Activated CD8-positive, alpha-beta memory T cell treated with anti-CD3 and anti-CD28 coated beads, Interleukin-2, amount 50 U/mL, for 24 hours (primary cell): ENCODE data around the gene TRAPPC8.
"Not testable (repeated sequence)": the region's sequence is repeated elsewhere in the genome, so short reads cannot be mapped to it uniquely, and the experiment has no call there.

Experiments
- DNase-seq: peaks from one replicate; pipeline ENCODE4 v3.0.0-alpha.2; 2020; ENCODE audit errors: extremely low read depth

Gene TRAPPC8

GRCh38 chr18:31942291-31942998, 483 bp downstream of the TRAPPC8 start:
- no peak for DNase-seq

GRCh38 chr18:31941010-31941809, 1.7 kb downstream of the TRAPPC8 start:
- DNase-seq: no peak

GRCh38 chr18:31934773-31935172, 8.2 kb downstream of the TRAPPC8 start:
- DNase-seq: not testable (repeated sequence)

GRCh38 chr18:31931886-31932240, 11.1 kb downstream of the TRAPPC8 start:
- DNase-seq: no peak

GRCh38 chr18:31931163-31931885, 11.6 kb downstream of the TRAPPC8 start:
- no peak for DNase-seq

- no peak for DNase-seq
Measured at GRCh38 chr18:31929273-31929672, 13.7 kb downstream of the TRAPPC8 start.

GRCh38 chr18:31926988-31927387, 15.9 kb downstream of the TRAPPC8 start:
- not testable (repeated sequence) for DNase-seq

GRCh38 chr18:31920277-31920676, 22.7 kb downstream of the TRAPPC8 start:
- no peak for DNase-seq

- not testable (repeated sequence) for DNase-seq
Measured at GRCh38 chr18:31919366-31919765, 23.6 kb downstream of the TRAPPC8 start.

GRCh38 chr18:31918733-31919132, 24.2 kb downstream of the TRAPPC8 start:
- DNase-seq: no peak

GRCh38 chr18:31901063-31901462, 41.9 kb downstream of the TRAPPC8 start:
- no peak for DNase-seq

GRCh38 chr18:31899771-31900170, 43.2 kb downstream of the TRAPPC8 start:
- DNase-seq: not testable (repeated sequence)

- no peak for DNase-seq
Measured at GRCh38 chr18:31892936-31893335, 50.0 kb downstream of the TRAPPC8 start.

GRCh38 chr18:31891566-31891965, 51.4 kb downstream of the TRAPPC8 start:
- no peak for DNase-seq

GRCh38 chr18:31884020-31884419, 58.9 kb downstream of the TRAPPC8 start:
- DNase-seq: no peak

- DNase-seq: no peak
Measured at GRCh38 chr18:31880186-31880898, 62.6 kb downstream of the TRAPPC8 start.

- no peak for DNase-seq
Measured at GRCh38 chr18:31878358-31878757, 64.6 kb downstream of the TRAPPC8 start.

- no peak for DNase-seq
Measured at GRCh38 chr18:31877900-31878299, 65.0 kb downstream of the TRAPPC8 start.

- no peak for DNase-seq
Measured at GRCh38 chr18:31876707-31877106, 66.2 kb downstream of the TRAPPC8 start.

GRCh38 chr18:31875301-31875700, 67.6 kb downstream of the TRAPPC8 start:
- DNase-seq: no peak

- no peak for DNase-seq
Measured at GRCh38 chr18:31863103-31863502, 79.8 kb downstream of the TRAPPC8 start.

- DNase-seq: no peak
Measured at GRCh38 chr18:31860488-31860887, 82.4 kb downstream of the TRAPPC8 start.
